A673 (cell line): ENCODE measurements around the gene AJM1. TPM values are rescaled to one million over a fixed set of nuclear protein-coding genes. Genes with fewer than 3 reads are reported as not detected.
A peak's percentile ranks its signal among the peaks of the same experiment; 100 is the strongest.

Experiments
- BruUV-seq: library from RNA; stranded (reverse); fragments of 400-500 nt; replicated peaks from 2 replicates; lab custom pipeline; 2021; lab: Mats Ljungman, UMichigan
- CTCF ChIA-PET: fragments of 300-600 bp; sonication (Branson Sonifier 250); formaldehyde crosslinking; loops from one replicate; lab custom pipeline; 2022; ENCODE audit warnings: antibody characterized with exemption; lab: Charles Lee
- POLR2A ChIA-PET: fragments of 300-600 bp; sonication (Branson Sonifier 250); formaldehyde crosslinking; loops from one replicate; lab custom pipeline; 2022; ENCODE audit warnings: antibody characterized with exemption; ENCODE audit not compliant: low non-redundant PET; lab: Charles Lee
- DNase-seq: peaks from one replicate; pipeline ENCODE4 v3.0.0-alpha.2; 2015; ENCODE audit warnings: low spot score
- H3K27ac ChIP-seq: fragments of 200-600 bp; sonication (generic); 2 replicates; pipeline ENCODE4 v1.5.1; 2016; ENCODE audit warnings: mixed run types, low read depth, mild to moderate bottlenecking, mixed read lengths, antibody characterized with exemption, low read length; ENCODE audit not compliant: poor library complexity, severe bottlenecking
- H3K27me3 ChIP-seq: fragments of 200-600 bp; sonication (generic); replicated peaks from 2 replicates; pipeline ENCODE4 v1.6.1; 2017; ENCODE audit warnings: mixed run types, low read depth, mild to moderate bottlenecking, mixed read lengths, antibody characterized with exemption, low read length; ENCODE audit not compliant: insufficient read depth, poor library complexity
- H3K36me3 ChIP-seq: fragments of 200-600 bp; sonication (generic); 2 replicates; pipeline ENCODE4 v1.6.1; 2016; ENCODE audit warnings: mixed run types, mild to moderate bottlenecking, mixed read lengths, antibody characterized with exemption, low read length; ENCODE audit not compliant: insufficient read depth, poor library complexity, severe bottlenecking
- H3K4me1 ChIP-seq: fragments of 200-600 bp; sonication (generic); 2 replicates; pipeline ENCODE4 v1.6.1; 2017; ENCODE audit warnings: mixed run types, mild to moderate bottlenecking, mixed read lengths, antibody characterized with exemption, low read length; ENCODE audit not compliant: insufficient read depth, poor library complexity, severe bottlenecking
- H3K4me3 ChIP-seq: fragments of 200-600 bp; sonication (generic); 2 replicates; pipeline ENCODE4 v1.5.1; 2016; ENCODE audit warnings: low read depth, mixed run types, mild to moderate bottlenecking, mixed read lengths, low read length; ENCODE audit not compliant: poor library complexity, severe bottlenecking
- H3K9me3 ChIP-seq: fragments of 200-600 bp; sonication (generic); 2 replicates; pipeline ENCODE4 v1.6.1; 2016; ENCODE audit warnings: mixed run types, low read depth, mild to moderate bottlenecking, mixed read lengths, antibody characterized with exemption, low read length; ENCODE audit not compliant: poor library complexity, severe bottlenecking
- EZH2 ChIP-seq: fragments of 200-600 bp; sonication (generic); IDR thresholded peaks from 2 replicates; pipeline ENCODE4 v1.6.1; 2017; ENCODE audit warnings: borderline replicate concordance, low read depth, mild to moderate bottlenecking, mixed read lengths, antibody characterized with exemption, low read length; ENCODE audit not compliant: poor library complexity, severe bottlenecking
- intact Hi-C: fragments of 100-400 bp; cut with micrococcal nuclease; formaldehyde crosslinking; loops from one replicate; pipeline ENCODE4 v1.10.0; 2022; ENCODE audit not compliant: unreplicated experiment
- total RNA-seq: library from RNA; stranded (reverse); gene quantifications from 2 replicates; pipeline ENCODE4 v1.2.3, GENCODE V29; 2021
- TF ChIP-seq, protein P1 (sequence below): fragments of 300-800, 200-600 bp; sonication (generic); conservative IDR thresholded peaks from 2 replicates; pipeline ENCODE4 v1.5.1; 2017; ENCODE audit warnings: low read depth, mild to moderate bottlenecking, antibody characterized with exemption, low read length, moderate library complexity, mixed read lengths

AJM1 gene
- total RNA-seq, 1 experiment from 2014 or later: 2.0 TPM

DNA sequence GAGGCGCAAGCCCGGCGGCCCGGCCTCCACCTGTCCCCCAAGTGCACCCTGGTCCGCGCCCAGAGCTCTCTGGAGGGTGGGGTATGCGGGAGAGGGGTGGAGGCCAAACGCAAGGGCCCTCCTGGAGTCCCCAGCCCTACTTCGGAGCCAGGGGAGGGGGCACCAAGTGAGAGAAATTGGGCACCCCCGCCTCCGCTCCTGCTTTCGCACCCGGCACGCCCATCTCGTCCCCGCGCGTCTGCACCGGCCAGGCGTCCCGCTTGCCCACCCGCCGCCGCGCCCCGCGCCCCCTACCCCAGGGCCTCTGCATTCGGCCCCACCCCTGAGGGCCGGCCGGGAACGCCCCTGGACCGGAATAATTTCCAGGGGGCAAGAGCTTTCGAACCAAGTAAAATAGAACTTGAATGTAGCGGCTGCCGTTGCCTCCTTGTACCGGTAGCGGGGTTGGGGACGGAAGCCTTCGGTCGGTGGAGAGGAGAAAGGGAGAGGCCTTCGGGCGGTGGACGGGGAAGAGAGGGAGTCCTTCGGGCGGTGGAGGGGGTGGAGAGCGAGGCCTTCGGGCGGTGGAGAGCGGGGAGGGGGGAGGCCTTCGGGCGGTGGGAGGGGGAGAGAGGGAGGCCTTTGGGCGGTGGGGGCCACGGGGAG is 6.2 kb downstream of the AJM1 start:
- Histone ChIP-seq H3K4me1 (peaks cover 9% of the 10 kb centered on the region), H3K9me3 (no peaks in the 10 kb centered on the region), H3K36me3 (no peaks in the 10 kb centered on the region), H3K27me3 (no peaks in the 10 kb centered on the region), H3K27ac (peak overlapping the region; percentile 82), H3K4me3 (peak overlapping the region; percentile 78)
- intact Hi-C loops: no loop called here
- ChIA-PET CTCF (interaction anchor here (1.3 kb wide), 1 partner anchor 187 kb away, joined by 4 read pairs; no protein-coding TSS in a partner anchor), POLR2A (no interaction called here)
- peak; percentile 73 for DNase-seq
- BruUV-seq: no TSS peak
- TF ChIP-seq, protein P1, sequence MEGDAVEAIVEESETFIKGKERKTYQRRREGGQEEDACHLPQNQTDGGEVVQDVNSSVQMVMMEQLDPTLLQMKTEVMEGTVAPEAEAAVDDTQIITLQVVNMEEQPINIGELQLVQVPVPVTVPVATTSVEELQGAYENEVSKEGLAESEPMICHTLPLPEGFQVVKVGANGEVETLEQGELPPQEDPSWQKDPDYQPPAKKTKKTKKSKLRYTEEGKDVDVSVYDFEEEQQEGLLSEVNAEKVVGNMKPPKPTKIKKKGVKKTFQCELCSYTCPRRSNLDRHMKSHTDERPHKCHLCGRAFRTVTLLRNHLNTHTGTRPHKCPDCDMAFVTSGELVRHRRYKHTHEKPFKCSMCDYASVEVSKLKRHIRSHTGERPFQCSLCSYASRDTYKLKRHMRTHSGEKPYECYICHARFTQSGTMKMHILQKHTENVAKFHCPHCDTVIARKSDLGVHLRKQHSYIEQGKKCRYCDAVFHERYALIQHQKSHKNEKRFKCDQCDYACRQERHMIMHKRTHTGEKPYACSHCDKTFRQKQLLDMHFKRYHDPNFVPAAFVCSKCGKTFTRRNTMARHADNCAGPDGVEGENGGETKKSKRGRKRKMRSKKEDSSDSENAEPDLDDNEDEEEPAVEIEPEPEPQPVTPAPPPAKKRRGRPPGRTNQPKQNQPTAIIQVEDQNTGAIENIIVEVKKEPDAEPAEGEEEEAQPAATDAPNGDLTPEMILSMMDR: no peak
- TF ChIP-seq EZH2: no peak

DNA sequence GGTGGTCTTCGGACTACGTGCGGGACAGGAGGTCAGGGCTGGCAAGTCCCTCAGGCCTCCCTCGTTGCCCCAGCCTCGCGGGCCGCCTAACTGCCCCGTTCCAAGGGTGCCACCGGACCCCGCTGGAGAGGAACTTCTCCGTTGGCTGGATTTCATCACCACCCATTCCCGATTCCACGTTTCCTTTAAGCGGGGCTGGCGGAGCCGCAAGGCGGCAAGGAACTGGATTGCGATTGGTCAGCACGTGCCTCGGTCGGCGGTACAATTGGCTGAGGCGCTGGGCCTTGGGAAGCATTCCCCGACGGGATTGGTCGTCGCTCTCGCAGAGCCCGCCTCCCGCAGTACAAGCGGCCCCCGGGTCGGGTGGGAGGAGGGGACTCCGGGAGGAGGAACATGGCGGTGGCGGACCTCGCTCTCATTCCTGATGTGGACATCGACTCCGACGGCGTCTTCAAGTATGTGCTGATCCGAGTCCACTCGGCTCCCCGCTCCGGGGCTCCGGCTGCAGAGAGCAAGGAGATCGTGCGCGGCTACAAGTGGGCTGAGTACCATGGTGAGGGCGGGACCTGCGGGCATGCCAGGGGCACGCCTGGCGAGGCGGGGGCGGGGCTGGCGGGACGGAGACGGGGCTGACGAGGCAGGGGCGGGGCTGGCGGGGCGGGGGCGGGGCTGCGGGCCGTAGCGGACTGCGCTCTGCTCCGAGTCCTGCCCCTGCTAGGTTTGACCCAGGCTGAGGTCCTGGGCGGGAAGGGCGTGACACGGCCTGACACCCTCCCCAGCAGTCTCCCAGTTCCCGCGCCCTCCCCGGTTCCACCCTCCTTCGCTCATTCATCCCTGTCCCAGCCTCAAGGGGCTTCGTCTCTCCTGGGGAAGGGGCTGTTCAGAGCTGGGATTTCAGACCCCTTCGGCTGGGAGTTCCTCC is 7.0 kb downstream of the AJM1 start, which contains the start of gene PHPT1:
PHPT1 (plus strand) TSS at position 372 of the 922 bp plus-strand sequence; CDS start at position 394, 22 bp downstream.
- Histone ChIP-seq H3K36me3 (no peaks in the 10 kb centered on the region), H3K9me3 (no peaks in the 10 kb centered on the region), H3K4me1 (peaks cover 9% of the 10 kb centered on the region), H3K4me3 (peak within 1 kb of the TSS; percentile 78), H3K27me3 (no peaks in the 10 kb centered on the region), H3K27ac (peak within 1 kb of the TSS; percentile 82)
- BruUV-seq: no TSS peak
- POLR2A ChIA-PET: no interaction called here
- intact Hi-C loops: no loop called here
- TF ChIP-seq, protein P1: no peak
- no peak for TF ChIP-seq EZH2
- CTCF ChIA-PET: interaction anchor here (0.6 kb wide), 1 partner anchor 188 kb away, joined by 4 read pairs; no protein-coding TSS in a partner anchor
- DNase-seq: peak; percentile 100

DNA sequence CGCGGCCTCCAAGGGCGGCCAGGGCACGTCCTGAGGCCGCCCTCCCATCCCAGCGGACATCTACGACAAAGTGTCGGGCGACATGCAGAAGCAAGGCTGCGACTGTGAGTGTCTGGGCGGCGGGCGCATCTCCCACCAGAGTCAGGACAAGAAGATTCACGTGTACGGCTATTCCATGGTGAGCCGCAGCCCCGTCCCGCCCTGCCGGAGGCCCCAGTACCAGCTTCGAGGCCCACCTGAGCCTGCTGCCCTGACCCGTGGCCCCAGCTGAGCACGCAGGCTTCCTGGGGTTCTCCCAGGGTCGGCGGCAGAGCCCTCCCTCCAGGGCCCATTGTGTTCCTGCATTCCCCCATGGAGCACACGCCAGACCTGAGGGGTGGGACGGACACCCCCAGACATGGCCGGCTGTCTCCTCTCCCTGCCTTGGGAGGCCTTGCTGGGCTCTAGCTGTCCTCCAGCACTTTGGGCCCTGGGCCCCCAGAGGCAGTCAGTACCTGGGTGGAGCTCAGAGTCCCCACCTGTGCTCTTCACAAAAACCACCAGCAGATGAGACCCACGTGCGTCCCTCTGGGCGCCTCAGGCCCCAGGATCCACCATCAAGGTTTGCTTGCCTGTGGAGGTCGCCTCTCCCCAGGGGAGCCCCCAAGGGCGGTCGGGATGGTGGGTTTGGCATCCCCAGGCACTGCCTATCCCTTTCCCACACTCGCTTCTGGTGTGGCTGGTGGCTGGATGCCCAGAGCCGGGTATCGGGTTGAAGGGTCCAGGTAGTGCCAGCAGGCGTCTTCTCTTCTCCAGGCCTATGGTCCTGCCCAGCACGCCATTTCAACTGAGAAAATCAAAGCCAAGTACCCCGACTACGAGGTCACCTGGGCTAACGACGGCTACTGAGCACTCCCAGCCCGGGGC is 7.9 kb downstream of the AJM1 start:
- Histone ChIP-seq H3K27ac (peak overlapping the region; percentile 80), H3K36me3 (no peaks in the 10 kb centered on the region), H3K9me3 (no peaks in the 10 kb centered on the region), H3K4me1 (peaks cover 9% of the 10 kb centered on the region), H3K27me3 (no peaks in the 10 kb centered on the region), H3K4me3 (peak overlapping the region; percentile 78)
- no peak for DNase-seq
- no peak for TF ChIP-seq EZH2
- TF ChIP-seq, protein P1: no peak
- BruUV-seq: TSS peak; percentile 69
- intact Hi-C loops: no loop called here
- ChIA-PET CTCF (interaction anchor here (0.6 kb wide), 1 partner anchor 187 kb away, joined by 4 read pairs; no protein-coding TSS in a partner anchor), POLR2A (no interaction called here)
